HG03064 (cell line): ENCODE data around the gene PROC.

Experiments
- ATAC-seq: cut with Tn5 transposase; IDR thresholded peaks from one replicate; pipeline ENCODE4 v1.9.1; 2021; ENCODE audit warnings: low read depth; ENCODE audit not compliant: unreplicated experiment

Gene PROC

DNA sequence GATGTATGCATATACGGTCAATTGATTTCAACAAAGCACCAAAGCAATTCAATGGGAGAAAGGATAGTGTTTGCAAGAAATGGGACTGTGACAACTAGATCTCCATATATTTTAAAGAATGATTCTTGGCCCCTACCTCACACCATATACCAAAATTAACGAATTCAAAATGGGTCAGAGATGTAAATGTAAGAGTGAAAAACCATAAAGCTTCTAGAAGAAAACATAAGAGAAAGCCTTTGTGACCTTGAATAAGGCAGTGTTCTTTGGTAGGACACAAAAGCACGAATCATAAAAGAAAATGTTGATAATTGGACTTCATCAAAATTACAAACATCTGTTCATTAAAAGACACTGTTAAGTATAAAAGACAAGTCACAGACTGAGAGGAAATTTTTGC is 5.0 kb upstream of the PROC start:
- no peak for ATAC-seq

DNA sequence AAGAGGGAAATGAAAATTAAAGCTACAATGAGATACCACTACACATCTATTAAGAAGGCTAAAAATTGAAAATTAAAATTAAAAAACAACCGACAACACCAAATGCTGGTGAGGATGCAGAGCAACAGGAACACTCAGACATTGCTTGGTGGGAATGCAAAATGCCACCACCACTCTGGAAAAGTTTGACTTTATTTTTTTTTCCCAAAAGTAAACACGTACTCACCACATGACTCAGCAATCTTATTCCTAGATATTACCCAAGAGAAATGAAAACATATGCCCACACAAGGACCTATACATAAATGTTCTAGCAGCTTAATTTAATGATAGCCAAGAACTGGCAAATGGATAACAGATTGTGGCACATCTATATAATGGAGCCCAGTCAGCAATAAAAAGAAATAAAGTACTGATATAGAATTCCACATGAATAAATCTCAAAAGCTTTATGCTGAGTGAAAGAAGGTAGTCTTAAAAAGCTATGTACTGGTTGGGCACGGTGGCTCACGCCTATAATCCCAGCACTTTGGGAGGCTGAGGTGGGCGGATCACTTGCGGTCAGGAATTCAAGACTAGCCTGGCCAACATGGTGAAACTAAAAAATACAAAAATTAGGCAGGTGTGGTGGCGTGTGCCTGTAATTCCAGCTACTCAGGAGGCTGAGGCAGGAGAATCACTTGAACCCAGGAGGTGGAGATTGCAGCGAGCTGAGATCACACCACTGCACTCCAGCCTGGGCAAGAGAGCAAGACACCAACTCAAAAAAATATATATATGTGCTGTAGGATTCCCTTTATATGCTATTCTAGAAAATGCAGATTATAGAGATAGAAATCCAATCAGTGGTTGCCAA is 4.2 kb upstream of the PROC start:
- no peak for ATAC-seq

DNA sequence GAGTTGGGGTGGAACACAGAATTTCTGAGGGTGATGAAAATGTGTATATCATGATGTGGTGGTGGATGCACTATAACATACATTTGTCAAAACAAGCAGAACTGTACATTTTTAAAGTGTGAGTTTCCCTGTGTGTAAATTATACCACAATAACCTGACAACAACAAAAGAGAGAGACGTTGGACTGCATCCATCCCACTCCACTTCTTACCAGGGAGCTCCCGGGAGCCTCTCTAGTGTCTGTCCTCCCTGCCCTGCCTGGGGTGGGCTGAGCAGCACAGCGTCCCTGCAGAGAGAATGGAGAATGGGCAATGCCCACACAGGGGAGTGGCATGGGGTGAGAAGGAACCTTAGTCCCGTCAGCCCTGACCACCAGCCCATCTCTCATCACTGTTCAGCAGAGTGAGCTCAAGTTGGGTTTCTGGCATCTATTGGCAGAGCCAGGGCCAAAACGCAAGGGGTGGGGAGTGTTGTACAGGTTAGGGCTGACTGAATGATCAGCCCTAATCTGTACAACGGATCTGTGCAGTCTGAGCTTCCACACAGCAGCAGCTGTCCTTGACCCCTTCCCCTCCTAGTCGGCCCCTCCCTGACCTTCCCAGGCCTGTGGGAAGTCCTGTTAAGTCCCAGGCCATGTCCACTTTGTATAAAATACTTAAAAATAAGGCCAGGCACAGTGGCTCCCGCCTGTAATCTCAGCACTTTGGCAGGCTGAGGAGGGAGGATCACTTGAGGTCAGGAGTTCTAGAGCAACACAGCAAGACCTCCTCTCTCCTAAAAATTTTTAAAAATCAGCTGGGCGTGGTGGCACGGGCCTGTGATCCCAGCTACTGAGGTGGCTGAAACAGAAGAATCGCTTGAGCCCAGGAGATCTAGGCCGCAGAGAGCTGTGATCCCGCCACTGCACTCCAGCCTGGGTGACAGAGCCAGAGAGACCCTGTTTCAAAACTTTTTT is 3.3 kb upstream of the PROC start:
- no peak for ATAC-seq

DNA sequence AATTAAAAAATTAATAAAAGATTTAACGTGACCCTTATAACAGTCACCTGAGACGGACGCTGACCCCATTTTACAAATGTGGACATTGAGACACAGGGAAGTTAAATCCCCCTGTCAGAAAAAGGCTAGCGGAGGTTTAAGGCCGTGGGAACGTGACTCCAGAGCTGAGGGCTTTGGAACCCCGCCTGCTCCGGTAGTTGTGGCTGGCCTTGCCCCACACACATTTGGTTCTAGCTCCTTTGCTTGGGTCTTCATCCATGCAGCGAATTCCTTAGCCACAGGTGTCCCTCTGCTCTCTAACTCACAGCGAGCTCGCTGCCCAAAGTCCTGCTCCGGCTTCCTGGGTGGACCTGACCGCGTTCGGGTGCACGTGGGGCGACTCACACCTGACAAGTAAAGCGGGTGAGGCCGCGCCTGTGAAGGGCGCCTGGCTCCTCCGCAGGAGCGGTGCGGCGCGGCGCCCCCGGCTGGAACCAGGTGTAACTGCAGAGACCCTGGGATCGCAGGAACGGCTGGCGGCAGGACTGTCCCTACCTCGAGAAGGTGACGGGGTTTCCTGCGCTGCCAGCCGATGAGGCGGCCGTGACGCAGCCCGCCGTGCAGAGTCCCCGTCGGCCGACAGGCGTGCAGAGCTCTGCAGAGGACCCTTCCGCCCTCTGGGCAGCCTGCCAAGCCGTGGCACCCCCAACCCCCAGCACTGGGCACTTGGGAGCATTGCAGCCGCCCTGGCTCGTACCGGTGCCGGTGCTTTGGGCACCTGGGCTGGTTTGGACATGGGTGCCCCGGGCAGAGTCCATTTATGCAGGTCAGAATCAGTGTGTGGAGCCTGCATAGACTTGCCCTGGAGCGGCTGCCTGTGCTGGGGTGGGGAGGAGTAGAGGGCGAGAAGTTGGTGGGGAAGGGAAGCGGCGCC is 2.4 kb upstream of the PROC start:
- peak; percentile 82 for ATAC-seq

DNA sequence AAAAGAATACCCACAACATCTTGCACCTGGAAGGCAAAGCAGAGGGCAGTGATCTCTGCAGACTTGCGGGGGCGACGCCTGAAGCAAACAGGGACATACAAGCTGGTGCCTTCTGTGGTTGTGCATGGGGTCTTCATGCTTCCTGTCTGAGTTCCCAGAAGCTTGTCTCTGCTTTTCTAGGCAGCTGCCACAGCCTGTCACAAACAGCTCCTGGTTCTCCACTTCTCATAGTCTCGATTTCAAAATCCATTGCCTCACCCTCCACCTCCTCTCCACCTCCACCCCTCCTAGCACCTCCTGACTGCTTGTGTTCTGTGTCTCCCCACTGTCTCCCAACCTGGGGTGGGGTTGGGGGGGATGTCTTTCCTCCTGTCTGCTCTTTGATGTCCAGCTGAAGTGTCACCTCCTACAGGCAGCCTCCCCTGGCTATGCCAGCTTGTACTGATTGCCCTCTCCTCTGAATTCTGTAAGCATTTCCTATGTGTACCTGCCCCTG is 1.7 kb upstream of the PROC start:
- no peak for ATAC-seq

DNA sequence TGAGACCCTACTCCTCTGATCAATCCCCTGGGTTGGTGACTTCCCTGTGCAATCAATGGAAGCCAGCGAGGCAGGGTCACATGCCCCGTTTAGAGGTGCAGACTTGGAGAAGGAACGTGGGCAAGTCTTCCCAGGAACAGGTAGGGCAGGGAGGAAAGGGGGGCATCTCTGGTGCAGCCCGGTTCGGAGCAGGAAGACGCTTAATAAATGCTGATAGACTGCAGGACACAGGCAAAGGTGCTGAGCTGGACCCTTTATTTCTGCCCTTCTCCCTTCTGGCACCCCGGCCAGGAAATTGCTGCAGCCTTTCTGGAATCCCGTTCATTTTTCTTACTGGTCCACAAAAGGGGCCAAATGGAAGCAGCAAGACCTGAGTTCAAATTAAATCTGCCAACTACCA is 821 bp upstream of the PROC start:
- no peak for ATAC-seq

DNA sequence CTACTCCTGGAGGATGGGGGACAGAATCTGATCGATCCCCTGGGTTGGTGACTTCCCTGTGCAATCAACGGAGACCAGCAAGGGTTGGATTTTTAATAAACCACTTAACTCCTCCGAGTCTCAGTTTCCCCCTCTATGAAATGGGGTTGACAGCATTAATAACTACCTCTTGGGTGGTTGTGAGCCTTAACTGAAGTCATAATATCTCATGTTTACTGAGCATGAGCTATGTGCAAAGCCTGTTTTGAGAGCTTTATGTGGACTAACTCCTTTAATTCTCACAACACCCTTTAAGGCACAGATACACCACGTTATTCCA is 844 bp downstream of the PROC start:
- no peak for ATAC-seq

DNA sequence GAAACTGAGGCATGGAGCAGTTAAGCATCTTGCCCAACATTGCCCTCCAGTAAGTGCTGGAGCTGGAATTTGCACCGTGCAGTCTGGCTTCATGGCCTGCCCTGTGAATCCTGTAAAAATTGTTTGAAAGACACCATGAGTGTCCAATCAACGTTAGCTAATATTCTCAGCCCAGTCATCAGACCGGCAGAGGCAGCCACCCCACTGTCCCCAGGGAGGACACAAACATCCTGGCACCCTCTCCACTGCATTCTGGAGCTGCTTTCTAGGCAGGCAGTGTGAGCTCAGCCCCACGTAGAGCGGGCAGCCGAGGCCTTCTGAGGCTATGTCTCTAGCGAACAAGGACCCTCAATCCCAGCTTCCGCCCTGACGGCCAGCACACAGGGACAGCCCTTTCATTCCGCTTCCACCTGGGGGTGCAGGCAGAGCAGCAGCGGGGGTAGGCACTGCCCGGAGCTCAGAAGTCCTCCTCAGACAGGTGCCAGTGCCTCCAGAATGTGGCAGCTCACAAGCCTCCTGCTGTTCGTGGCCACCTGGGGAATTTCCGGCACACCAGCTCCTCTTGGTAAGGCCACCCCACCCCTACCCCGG is 1.3 kb downstream of the PROC start:
- no peak for ATAC-seq

DNA sequence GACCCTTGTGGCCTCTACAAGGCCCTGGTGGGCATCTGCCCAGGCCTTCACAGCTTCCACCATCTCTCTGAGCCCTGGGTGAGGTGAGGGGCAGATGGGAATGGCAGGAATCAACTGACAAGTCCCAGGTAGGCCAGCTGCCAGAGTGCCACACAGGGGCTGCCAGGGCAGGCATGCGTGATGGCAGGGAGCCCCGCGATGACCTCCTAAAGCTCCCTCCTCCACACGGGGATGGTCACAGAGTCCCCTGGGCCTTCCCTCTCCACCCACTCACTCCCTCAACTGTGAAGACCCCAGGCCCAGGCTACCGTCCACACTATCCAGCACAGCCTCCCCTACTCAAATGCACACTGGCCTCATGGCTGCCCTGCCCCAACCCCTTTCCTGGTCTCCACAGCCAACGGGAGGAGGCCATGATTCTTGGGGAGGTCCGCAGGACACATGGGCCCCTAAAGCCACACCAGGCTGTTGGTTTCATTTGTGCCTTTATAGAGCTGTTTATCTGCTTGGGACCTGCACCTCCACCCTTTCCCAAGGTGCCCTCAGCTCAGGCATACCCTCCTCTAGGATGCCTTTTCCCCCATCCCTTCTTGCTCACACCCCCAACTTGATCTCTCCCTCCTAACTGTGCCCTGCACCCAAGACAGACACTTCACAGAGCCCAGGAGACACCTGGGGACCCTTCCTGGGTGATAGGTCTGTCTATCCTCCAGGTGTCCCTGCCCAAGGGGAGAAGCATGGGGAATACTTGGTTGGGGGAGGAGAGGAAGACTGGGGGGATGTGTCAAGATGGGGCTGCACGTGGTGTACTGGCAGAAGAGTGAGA is 2.0 kb downstream of the PROC start:
- ATAC-seq, result no peak

DNA sequence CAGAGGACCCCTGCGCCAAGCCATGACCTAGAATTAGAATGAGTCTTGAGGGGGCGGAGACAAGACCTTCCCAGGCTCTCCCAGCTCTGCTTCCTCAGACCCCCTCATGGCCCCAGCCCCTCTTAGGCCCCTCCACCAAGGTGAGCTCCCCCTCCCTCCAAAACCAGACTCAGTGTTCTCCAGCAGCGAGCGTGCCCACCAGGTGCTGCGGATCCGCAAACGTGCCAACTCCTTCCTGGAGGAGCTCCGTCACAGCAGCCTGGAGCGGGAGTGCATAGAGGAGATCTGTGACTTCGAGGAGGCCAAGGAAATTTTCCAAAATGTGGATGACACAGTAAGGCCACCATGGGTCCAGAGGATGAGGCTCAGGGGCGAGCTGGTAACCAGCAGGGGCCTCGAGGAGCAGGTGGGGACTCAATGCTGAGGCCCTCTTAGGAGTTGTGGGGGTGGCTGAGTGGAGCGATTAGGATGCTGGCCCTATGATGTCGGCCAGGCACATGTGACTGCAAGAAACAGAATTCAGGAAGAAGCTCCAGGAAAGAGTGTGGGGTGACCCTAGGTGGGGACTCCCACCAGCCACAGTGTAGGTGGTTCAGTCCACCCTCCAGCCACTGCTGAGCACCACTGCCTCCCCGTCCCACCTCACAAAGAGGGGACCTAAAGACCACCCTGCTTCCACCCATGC is 3.0 kb downstream of the PROC start:
- ATAC-seq, result no peak

DNA sequence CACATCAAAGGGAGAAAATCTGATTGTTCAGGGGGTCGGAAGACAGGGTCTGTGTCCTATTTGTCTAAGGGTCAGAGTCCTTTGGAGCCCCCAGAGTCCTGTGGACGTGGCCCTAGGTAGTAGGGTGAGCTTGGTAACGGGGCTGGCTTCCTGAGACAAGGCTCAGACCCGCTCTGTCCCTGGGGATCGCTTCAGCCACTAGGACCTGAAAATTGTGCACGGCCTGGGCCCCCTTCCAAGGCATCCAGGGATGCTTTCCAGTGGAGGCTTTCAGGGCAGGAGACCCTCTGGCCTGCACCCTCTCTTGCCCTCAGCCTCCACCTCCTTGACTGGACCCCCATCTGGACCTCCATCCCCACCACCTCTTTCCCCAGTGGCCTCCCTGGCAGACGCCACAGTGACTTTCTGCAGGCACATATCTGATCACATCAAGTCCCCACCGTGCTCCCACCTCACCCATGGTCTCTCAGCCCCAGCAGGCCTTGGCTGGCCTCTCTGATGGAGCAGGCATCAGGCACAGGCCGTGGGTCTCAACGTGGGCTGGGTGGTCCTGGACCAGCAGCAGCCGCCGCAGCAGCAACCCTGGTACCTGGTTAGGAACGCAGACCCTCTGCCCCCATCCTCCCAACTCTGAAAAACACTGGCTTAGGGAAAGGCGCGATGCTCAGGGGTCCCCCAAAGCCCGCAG is 3.8 kb downstream of the PROC start:
- ATAC-seq, result no peak

DNA sequence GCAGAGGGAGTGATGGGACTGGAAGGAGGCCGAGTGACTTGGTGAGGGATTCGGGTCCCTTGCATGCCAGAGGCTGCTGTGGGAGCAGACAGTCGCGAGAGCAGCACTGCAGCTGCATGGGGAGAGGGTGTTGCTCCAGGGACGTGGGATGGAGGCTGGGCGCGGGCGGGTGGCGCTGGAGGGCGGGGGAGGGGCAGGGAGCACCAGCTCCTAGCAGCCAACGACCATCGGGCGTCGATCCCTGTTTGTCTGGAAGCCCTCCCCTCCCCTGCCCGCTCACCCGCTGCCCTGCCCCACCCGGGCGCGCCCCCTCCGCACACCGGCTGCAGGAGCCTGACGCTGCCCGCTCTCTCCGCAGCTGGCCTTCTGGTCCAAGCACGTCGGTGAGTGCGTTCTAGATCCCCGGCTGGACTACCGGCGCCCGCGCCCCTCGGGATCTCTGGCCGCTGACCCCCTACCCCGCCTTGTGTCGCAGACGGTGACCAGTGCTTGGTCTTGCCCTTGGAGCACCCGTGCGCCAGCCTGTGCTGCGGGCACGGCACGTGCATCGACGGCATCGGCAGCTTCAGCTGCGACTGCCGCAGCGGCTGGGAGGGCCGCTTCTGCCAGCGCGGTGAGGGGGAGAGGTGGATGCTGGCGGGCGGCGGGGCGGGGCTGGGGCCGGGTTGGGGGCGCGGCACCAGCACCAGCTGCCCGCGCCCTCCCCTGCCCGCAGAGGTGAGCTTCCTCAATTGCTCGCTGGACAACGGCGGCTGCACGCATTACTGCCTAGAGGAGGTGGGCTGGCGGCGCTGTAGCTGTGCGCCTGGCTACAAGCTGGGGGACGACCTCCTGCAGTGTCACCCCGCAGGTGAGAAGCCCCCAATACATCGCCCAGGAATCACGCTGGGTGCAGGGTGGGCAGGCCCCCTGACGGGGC is 4.6 kb downstream of the PROC start:
- no peak for ATAC-seq

DNA sequence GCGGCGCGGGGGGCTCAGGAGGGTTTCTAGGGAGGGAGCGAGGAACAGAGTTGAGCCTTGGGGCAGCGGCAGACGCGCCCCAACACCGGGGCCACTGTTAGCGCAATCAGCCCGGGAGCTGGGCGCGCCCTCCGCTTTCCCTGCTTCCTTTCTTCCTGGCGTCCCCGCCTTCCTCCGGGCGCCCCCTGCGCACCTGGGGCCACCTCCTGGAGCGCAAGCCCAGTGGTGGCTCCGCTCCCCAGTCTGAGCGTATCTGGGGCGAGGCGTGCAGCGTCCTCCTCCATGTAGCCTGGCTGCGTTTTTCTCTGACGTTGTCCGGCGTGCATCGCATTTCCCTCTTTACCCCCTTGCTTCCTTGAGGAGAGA is 5.2 kb downstream of the PROC start:
- ATAC-seq, result no peak

DNA sequence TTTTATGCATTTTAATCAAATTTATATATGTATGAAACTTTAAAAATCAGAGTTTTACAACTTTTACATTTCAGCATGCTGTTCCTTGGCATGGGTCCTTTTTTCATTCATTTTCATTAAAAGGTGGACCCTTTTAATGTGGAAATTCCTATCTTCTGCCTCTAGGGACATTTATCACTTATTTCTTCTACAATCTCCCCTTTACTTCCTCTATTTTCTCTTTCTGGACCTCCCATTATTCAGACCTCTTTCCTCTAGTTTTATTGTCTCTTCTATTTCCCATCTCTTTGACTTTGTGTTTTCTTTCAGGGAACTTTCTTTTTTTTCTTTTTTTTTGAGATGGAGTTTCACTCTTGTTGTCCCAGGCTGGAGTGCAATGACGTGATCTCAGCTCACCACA is 5.7 kb downstream of the PROC start:
- ATAC-seq, result no peak

DNA sequence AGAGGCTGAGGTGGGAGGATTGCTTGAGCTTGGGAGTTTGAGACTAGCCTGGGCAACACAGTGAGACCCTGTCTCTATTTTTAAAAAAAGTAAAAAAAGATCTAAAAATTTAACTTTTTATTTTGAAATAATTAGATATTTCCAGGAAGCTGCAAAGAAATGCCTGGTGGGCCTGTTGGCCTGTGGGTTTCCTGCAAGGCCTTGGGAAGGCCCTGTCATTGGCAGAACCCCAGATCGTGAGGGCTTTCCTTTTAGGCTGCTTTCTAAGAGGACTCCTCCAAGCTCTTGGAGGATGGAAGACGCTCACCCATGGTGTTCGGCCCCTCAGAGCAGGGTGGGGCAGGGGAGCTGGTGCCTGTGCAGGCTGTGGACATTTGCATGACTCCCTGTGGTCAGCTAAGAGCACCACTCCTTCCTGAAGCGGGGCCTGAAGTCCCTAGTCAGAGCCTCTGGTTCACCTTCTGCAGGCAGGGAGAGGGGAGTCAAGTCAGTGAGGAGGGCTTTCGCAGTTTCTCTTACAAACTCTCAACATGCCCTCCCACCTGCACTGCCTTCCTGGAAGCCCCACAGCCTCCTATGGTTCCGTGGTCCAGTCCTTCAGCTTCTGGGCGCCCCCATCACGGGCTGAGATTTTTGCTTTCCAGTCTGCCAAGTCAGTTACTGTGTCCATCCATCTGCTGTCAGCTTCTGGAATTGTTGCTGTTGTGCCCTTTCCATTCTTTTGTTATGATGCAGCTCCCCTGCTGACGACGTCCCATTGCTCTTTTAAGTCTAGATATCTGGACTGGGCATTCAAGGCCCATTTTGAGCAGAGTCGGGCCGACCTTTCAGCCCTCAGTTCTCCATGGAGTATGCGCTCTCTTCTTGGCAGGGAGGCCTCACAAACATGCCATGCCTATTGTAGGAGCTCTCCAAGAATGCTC is 6.6 kb downstream of the PROC start:
- ATAC-seq, result no peak
